ENCODE measurements around the gene SFXN5. TPM values are rescaled to one million over a fixed set of nuclear protein-coding genes. Genes with fewer than 3 reads are reported as not detected.

The SFXN5 gene
- total RNA-seq, 1 experiment from 2014 or later = 15.2 TPM

DNA sequence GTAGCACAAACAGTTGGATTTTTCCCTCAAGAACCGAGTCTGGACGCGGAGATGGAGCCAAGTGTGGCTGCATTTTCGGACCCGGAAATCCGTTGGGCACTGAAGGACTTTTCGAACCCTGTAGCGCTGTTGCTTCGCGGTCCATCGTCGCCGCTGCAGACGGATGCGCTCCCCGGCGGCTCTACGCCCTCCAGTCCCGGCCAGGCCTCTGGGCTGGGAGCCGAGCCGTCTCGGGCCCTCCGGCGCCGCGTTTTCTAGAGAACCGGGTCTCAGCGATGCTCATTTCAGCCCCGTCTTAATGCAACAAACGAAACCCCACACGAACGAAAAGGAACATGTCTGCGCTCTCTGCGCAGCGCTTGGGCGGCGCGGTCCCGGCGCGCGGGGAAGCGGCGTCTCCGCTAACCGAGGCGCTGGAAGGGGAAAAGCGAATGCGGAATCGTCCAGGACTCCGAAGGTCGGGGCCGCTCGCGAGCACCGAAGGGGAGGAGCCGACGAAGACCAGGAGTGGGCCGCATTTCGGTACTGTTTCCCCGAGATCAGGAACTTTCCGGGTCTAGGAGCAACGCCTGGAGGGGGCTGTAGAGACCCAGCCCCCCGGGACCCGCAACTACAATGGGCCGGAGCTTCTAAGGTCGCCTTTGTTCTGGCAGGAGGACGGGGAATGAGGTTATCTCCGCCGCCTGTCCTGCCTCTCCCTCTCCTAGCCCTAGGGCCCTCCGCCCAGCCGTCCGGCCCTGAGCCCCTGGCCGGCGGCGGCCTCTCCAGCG lies 151.0 kb downstream of the SFXN5 start:
- H3K27ac ChIP-seq = no peak overlapping the region
- no peaks in the 10 kb centered on the region for H3K79me2 ChIP-seq (ENCODE audit: low read depth)
- intact Hi-C loops (cut with micrococcal nuclease; ENCODE audit: unreplicated experiment) = no loop called here
- no peaks in the 10 kb centered on the region for H3F3A ChIP-seq (ENCODE audit: insufficient read depth, low read depth)
- CTCF ChIA-PET = no interaction called here
- H4K20me1 ChIP-seq (ENCODE audit: insufficient read depth) = no peaks in the 10 kb centered on the region
- peaks cover 86% of the 10 kb centered on the region for H3K27me3 ChIP-seq (ENCODE audit: insufficient read depth, low read depth)
- no peak overlapping the region for H2AFZ ChIP-seq
- no peaks in the 10 kb centered on the region for H3K9me3 ChIP-seq (ENCODE audit: insufficient read depth, low read depth)
- no peaks in the 10 kb centered on the region for H3K9me2 ChIP-seq (ENCODE audit: insufficient read depth)
- BruUV-seq (replicated peaks) = no TSS peak
- no peak for DNase-seq
- peaks cover 10% of the 10 kb centered on the region; the same call in 1 of the 2 replicates for H3K4me1 ChIP-seq (replicated peaks; ENCODE audit: insufficient read depth)
- no peak overlapping the region for H3K4me3 ChIP-seq
- no peaks in the 10 kb centered on the region for H3K36me3 ChIP-seq (ENCODE audit: low read depth)
- POLR2A ChIA-PET (ENCODE audit: unreplicated experiment) = no interaction called here
- no peak overlapping the region for H3K4me2 ChIP-seq
- TF ChIP-seq EZH2 (IDR thresholded peaks at IDR 0.05; ENCODE audit: low read depth) = no peak
- TF ChIP-seq, protein P1, sequence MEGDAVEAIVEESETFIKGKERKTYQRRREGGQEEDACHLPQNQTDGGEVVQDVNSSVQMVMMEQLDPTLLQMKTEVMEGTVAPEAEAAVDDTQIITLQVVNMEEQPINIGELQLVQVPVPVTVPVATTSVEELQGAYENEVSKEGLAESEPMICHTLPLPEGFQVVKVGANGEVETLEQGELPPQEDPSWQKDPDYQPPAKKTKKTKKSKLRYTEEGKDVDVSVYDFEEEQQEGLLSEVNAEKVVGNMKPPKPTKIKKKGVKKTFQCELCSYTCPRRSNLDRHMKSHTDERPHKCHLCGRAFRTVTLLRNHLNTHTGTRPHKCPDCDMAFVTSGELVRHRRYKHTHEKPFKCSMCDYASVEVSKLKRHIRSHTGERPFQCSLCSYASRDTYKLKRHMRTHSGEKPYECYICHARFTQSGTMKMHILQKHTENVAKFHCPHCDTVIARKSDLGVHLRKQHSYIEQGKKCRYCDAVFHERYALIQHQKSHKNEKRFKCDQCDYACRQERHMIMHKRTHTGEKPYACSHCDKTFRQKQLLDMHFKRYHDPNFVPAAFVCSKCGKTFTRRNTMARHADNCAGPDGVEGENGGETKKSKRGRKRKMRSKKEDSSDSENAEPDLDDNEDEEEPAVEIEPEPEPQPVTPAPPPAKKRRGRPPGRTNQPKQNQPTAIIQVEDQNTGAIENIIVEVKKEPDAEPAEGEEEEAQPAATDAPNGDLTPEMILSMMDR (conservative IDR thresholded peaks at IDR 0.05) = no peak

DNA sequence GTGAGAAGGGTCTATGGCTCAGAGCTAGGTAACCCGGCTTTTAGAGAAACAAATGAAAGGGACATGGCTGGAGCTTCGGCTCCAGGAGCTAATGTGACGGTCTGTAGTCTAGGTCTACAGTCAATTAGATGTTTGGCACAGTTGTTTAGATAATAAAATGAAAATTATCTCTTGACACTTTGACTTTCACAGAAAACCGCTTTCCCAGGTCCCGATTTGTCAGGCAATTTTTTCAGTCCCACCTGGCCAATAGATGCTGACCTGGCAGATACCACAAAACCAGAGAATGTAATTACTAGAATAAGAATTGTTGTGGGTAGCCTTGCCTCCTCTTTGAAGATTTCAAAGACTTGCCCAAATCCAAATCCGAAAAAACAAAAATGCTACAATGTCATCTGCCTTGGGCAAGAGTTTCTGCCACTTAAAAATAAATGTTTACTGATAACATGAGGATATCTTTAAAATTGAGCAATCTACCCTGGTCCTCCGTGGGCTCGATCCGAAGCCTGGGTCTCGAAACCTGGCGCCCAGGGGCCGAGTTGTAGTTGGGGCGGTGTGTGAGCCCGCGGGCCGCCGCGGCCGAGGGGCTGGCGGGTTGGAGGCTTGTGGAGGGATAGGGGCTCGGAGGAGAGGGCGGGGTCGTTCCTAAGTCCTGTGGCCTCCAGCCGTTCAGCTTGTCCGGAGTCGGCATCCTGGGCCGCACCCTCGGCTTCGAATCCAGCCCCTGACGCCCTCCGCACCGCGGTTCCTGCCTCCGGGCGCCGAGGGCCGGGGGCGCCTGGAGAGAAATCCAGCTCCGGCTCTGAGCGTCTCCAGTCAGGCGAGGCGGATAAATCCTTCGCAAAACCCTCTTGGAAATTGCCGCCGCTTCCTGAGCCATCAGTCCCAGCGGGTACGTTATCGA lies 151.8 kb downstream of the SFXN5 start:
- Histone ChIP-seq H3K4me1 (replicated peaks; ENCODE audit: insufficient read depth) (peaks cover 10% of the 10 kb centered on the region; the same call in 1 of the 2 replicates), H4K20me1 (ENCODE audit: insufficient read depth) (no peaks in the 10 kb centered on the region), H3K4me2 (no peak overlapping the region), H3K27me3 (ENCODE audit: insufficient read depth, low read depth) (peaks cover 86% of the 10 kb centered on the region), H3K36me3 (ENCODE audit: low read depth) (no peaks in the 10 kb centered on the region), H2AFZ (no peak overlapping the region), H3K9me3 (ENCODE audit: insufficient read depth, low read depth) (no peaks in the 10 kb centered on the region), H3K4me3 (no peak overlapping the region), H3K27ac (no peak overlapping the region), H3F3A (ENCODE audit: insufficient read depth, low read depth) (no peaks in the 10 kb centered on the region), H3K79me2 (ENCODE audit: low read depth) (no peaks in the 10 kb centered on the region), H3K9me2 (ENCODE audit: insufficient read depth) (no peaks in the 10 kb centered on the region)
- TF ChIP-seq, protein P1 (conservative IDR thresholded peaks at IDR 0.05) = no peak
- TF ChIP-seq EZH2 (IDR thresholded peaks at IDR 0.05; ENCODE audit: low read depth) = no peak
- ChIA-PET CTCF (no interaction called here), POLR2A (ENCODE audit: unreplicated experiment) (no interaction called here)
- intact Hi-C loops (cut with micrococcal nuclease; ENCODE audit: unreplicated experiment) = no loop called here
- no TSS peak for BruUV-seq (replicated peaks)
- no peak for DNase-seq

DNA sequence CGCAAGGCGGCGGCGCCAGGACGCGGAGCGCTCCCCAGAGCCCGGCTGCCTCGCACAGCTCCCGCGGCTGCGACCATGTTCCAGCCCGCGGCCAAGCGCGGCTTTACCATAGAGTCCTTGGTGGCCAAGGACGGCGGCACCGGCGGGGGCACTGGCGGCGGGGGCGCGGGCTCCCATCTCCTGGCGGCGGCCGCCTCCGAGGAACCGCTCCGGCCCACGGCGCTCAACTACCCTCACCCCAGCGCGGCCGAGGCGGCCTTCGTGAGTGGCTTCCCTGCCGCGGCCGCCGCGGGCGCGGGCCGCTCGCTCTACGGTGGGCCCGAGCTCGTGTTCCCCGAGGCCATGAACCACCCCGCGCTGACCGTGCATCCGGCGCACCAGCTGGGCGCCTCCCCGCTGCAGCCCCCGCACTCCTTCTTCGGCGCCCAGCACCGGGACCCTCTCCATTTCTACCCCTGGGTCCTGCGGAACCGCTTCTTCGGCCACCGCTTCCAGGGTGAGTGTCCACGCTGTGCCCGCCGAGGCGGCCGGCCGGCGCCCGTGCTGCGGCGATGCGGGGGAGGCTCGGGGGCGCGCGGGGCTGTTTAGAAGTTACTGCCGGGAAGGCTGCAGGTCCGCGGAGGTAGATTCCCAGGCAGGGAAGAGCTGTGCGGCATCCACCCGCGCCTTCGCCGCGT lies 153.5 kb downstream of the SFXN5 start:
- no peaks in the 10 kb centered on the region for H3K9me2 ChIP-seq (ENCODE audit: insufficient read depth)
- peak overlapping the region; percentile 99; the same call in 1 of the 2 replicates for H3K4me2 ChIP-seq
- no peaks in the 10 kb centered on the region for H3F3A ChIP-seq (ENCODE audit: insufficient read depth, low read depth)
- no peak overlapping the region for H2AFZ ChIP-seq
- POLR2A ChIA-PET (ENCODE audit: unreplicated experiment) = no interaction called here
- H3K4me3 ChIP-seq = no peak overlapping the region
- no peak for TF ChIP-seq EZH2 (IDR thresholded peaks at IDR 0.05; ENCODE audit: low read depth)
- TF ChIP-seq, protein P1 (conservative IDR thresholded peaks at IDR 0.05) = no peak
- H3K27ac ChIP-seq = no peak overlapping the region
- H3K36me3 ChIP-seq (ENCODE audit: low read depth) = no peaks in the 10 kb centered on the region
- no peaks in the 10 kb centered on the region for H4K20me1 ChIP-seq (ENCODE audit: insufficient read depth)
- H3K9me3 ChIP-seq (ENCODE audit: insufficient read depth, low read depth) = no peaks in the 10 kb centered on the region
- H3K4me1 ChIP-seq (replicated peaks; ENCODE audit: insufficient read depth) = peaks cover 14% of the 10 kb centered on the region
- BruUV-seq (replicated peaks) = no TSS peak
- intact Hi-C loops (cut with micrococcal nuclease; ENCODE audit: unreplicated experiment) = no loop called here
- DNase-seq = no peak
- H3K27me3 ChIP-seq (ENCODE audit: insufficient read depth, low read depth) = peaks cover 86% of the 10 kb centered on the region
- no peaks in the 10 kb centered on the region for H3K79me2 ChIP-seq (ENCODE audit: low read depth)
- CTCF ChIA-PET = no interaction called here

All from PC-9 (cell line).